ENCODE results near the gene CCL27.

Gene CCL27

DNA sequence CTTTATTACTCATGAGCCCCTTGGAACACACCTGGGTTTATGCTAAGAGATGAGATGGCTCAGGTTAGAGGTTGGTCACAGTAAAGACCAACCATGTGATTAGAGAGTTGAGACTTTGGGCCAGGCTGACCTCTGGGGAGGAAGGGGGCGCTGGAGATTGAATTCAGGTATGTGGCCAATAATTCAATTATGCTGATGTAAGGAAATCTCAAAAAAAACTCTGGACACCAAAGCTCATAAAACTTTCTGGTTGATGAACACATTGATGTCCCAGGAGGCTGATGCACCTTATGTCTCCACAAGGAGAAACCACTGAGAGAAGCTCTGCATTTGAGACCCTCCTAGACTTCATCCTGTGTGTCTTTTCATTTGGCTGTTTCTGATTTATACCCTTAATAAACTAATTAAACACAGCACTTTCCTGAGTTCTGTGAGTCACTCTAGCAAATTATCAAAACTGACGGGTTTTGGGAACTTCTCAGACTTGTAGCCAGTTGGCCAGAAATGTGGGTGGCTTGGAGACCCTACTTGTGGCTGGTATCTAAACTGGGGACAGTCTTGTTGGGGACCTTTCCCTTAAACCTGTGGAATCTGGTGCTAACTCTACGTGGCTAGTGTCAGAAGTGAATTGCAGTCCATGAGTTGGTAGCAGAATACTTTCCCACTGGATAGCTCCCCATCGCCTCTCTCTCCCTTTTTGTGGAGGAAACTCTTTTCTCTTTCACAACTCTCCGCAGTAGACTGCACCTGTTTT lies 7.5 kb upstream of the CCL27 start:
- H3K36me3 ChIP-seq (ENCODE audit: low read length) = no peaks in the 10 kb centered on the region
- TF ChIP-seq EZH2phosphoT487 (conservative IDR thresholded peaks at IDR 0.05; ENCODE audit: low read length) = no peak
- TF ChIP-seq, protein P1, sequence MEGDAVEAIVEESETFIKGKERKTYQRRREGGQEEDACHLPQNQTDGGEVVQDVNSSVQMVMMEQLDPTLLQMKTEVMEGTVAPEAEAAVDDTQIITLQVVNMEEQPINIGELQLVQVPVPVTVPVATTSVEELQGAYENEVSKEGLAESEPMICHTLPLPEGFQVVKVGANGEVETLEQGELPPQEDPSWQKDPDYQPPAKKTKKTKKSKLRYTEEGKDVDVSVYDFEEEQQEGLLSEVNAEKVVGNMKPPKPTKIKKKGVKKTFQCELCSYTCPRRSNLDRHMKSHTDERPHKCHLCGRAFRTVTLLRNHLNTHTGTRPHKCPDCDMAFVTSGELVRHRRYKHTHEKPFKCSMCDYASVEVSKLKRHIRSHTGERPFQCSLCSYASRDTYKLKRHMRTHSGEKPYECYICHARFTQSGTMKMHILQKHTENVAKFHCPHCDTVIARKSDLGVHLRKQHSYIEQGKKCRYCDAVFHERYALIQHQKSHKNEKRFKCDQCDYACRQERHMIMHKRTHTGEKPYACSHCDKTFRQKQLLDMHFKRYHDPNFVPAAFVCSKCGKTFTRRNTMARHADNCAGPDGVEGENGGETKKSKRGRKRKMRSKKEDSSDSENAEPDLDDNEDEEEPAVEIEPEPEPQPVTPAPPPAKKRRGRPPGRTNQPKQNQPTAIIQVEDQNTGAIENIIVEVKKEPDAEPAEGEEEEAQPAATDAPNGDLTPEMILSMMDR (IDR thresholded peaks at IDR 0.05; ENCODE audit: insufficient read depth, low read length, poor library complexity, severe bottlenecking) = no peak

GRCh38 chr9:34665381-34666250 lies 3.2 kb upstream of the CCL27 start:
- Histone ChIP-seq H3F3A (ENCODE audit: insufficient read depth) (peaks cover 16% of the 10 kb centered on the region), H3K79me2 (ENCODE audit: insufficient read depth, low read length) (no peaks in the 10 kb centered on the region), H3K9ac (ENCODE audit: low read length) (peak overlapping the region; percentile 75), H4K20me1 (ENCODE audit: low read depth, low read length) (no peaks in the 10 kb centered on the region), H3K36me3 (ENCODE audit: low read length) (no peaks in the 10 kb centered on the region), H3K4me2 (ENCODE audit: low read depth, low read length, poor library complexity, severe bottlenecking) (peak overlapping the region; percentile 81), H3K9me3 (ENCODE audit: insufficient read depth, low read length) (no peaks in the 10 kb centered on the region), H3K27ac (ENCODE audit: low read depth, low read length) (peak overlapping the region; percentile 72), H3K4me3 (ENCODE audit: insufficient read depth, low read length, poor library complexity, severe bottlenecking) (peak overlapping the region; percentile 86), H3K9me2 (replicated peaks; ENCODE audit: insufficient read depth, low read length) (no peaks in the 10 kb centered on the region), H3K27me3 (ENCODE audit: low read length) (no peaks in the 10 kb centered on the region), H2AFZ (ENCODE audit: low read depth, low read length, severe bottlenecking) (peak overlapping the region; percentile 91)
- TF ChIP-seq EZH2phosphoT487 (conservative IDR thresholded peaks at IDR 0.05; ENCODE audit: low read length) = no peak
- TF ChIP-seq, protein P1 (IDR thresholded peaks at IDR 0.05; ENCODE audit: insufficient read depth, low read length, poor library complexity, severe bottlenecking) = no peak

More for the DNA sequence above, 7.5 kb upstream of the CCL27 start:
- no peaks in the 10 kb centered on the region for H3K9me3 ChIP-seq (ENCODE audit: insufficient read depth, low read length)
- no peak overlapping the region for H3K9ac ChIP-seq (ENCODE audit: low read length)
- H3K9me2 ChIP-seq (replicated peaks; ENCODE audit: insufficient read depth, low read length) = no peaks in the 10 kb centered on the region
- H4K20me1 ChIP-seq (ENCODE audit: low read depth, low read length) = no peaks in the 10 kb centered on the region
- peaks cover 10% of the 10 kb centered on the region for H3F3A ChIP-seq (ENCODE audit: insufficient read depth)
- H3K4me3 ChIP-seq (ENCODE audit: insufficient read depth, low read length, poor library complexity, severe bottlenecking) = no peak overlapping the region
- no peak overlapping the region for H3K4me2 ChIP-seq (ENCODE audit: low read depth, low read length, poor library complexity, severe bottlenecking)
- H2AFZ ChIP-seq (ENCODE audit: low read depth, low read length, severe bottlenecking) = no peak overlapping the region
- no peaks in the 10 kb centered on the region for H3K79me2 ChIP-seq (ENCODE audit: insufficient read depth, low read length)
- no peak overlapping the region for H3K27ac ChIP-seq (ENCODE audit: low read depth, low read length)
- H3K27me3 ChIP-seq (ENCODE audit: low read length) = no peaks in the 10 kb centered on the region

GRCh38 chr9:34665067-34665380 lies 2.6 kb upstream of the CCL27 start:
- Histone ChIP-seq H3K27me3 (ENCODE audit: low read length) (no peaks in the 10 kb centered on the region), H3K79me2 (ENCODE audit: insufficient read depth, low read length) (no peaks in the 10 kb centered on the region), H3K4me3 (ENCODE audit: insufficient read depth, low read length, poor library complexity, severe bottlenecking) (peak overlapping the region; percentile 54), H3K9me3 (ENCODE audit: insufficient read depth, low read length) (no peaks in the 10 kb centered on the region), H3K9me2 (replicated peaks; ENCODE audit: insufficient read depth, low read length) (no peaks in the 10 kb centered on the region), H3K4me2 (ENCODE audit: low read depth, low read length, poor library complexity, severe bottlenecking) (peak overlapping the region; percentile 81), H3K9ac (ENCODE audit: low read length) (peak overlapping the region; percentile 52), H2AFZ (ENCODE audit: low read depth, low read length, severe bottlenecking) (peak overlapping the region; percentile 91), H3K27ac (ENCODE audit: low read depth, low read length) (peak overlapping the region; percentile 3; the same call in 1 of the 2 replicates), H3F3A (ENCODE audit: insufficient read depth) (peaks cover 16% of the 10 kb centered on the region), H3K36me3 (ENCODE audit: low read length) (no peaks in the 10 kb centered on the region), H4K20me1 (ENCODE audit: low read depth, low read length) (no peaks in the 10 kb centered on the region)
- no peak for TF ChIP-seq EZH2phosphoT487 (conservative IDR thresholded peaks at IDR 0.05; ENCODE audit: low read length)
- TF ChIP-seq, protein P1 (IDR thresholded peaks at IDR 0.05; ENCODE audit: insufficient read depth, low read length, poor library complexity, severe bottlenecking) = no peak

All from SU-DHL-6 (cell line).